ENCODE measurements around the gene LIPK. TPM values are rescaled to one million over a fixed set of nuclear protein-coding genes. Genes with fewer than 3 reads are reported as not detected.
A peak's percentile ranks its signal among the peaks of the same experiment; 100 is the strongest.

Gene LIPK
- polyA plus RNA-seq, 2 of the 4 experiments (the other 2 are of a cell fraction) = 0.05 TPM; not detected in 1

- no peak for FAIRE-seq
- Histone ChIP-seq H3K27ac (no peak overlapping the region), H3K9me3 (no peaks in the 10 kb centered on the region), H3K4me2 (peak overlapping the region; percentile 20; the same call in 1 of the 3 replicates), H3K4me1 (peaks cover 22% of the 10 kb centered on the region), H3K4me3 (no peak overlapping the region)
- ChIA-PET CTCF (interaction anchor here (0.6 to 2.4 kb wide), 8 partner anchors 15 to 381 kb away, joined by 3 to 7 read pairs (median 3); no protein-coding TSS in a partner anchor), POLR2A (no interaction called here)
- DNase-seq (ENCODE audit: low read depth in 1 of 2, low spot score in 1 of 2) = peak; percentile 39 to 57
- peak; percentile 92 to 94 for ATAC-seq
- 50% methylated on average over 2 of the region's 2 CpGs for WGBS (ENCODE audit: missing lambda C conversion rate)
- TF ChIP-seq, protein P1, sequence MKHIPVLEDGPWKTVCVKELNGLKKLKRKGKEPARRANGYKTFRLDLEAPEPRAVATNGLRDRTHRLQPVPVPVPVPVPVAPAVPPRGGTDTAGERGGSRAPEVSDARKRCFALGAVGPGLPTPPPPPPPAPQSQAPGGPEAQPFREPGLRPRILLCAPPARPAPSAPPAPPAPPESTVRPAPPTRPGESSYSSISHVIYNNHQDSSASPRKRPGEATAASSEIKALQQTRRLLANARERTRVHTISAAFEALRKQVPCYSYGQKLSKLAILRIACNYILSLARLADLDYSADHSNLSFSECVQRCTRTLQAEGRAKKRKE (CRISPR knock-in tag; IDR thresholded peaks at IDR 0.05; ENCODE audit: low read depth) = no peak
- TF ChIP-seq KDM1A (IDR thresholded peaks at IDR 0.05; ENCODE audit: low read depth) (no peak), RFX5 (IDR thresholded peaks at IDR 0.05) (no peak), ZNF302 (CRISPR knock-in tag; IDR thresholded peaks at IDR 0.05) (no peak), CBX8 (IDR thresholded peaks at IDR 0.05) (no peak), SREBF2 (IDR thresholded peaks at IDR 0.05) (no peak), FOSL2 (IDR thresholded peaks at IDR 0.05) (no peak), FOSL2 (CRISPR knock-in tag; IDR thresholded peaks at IDR 0.05) (no peak), ESRRA (IDR thresholded peaks at IDR 0.05; ENCODE audit: borderline replicate concordance, low read length) (no peak), RAD21 (conservative IDR thresholded peaks at IDR 0.05 in 1 of 2, IDR thresholded peaks at IDR 0.05 in 1 of 2) (peak; percentile 51 to 64), RNF2 (IDR thresholded peaks at IDR 0.05; ENCODE audit: borderline replicate concordance, low read depth) (no peak), SMC3 (IDR thresholded peaks at IDR 0.05) (peak; percentile 61), ZSCAN20 (CRISPR knock-in tag; IDR thresholded peaks at IDR 0.05) (no peak), POLR2AphosphoS2 (conservative IDR thresholded peaks at IDR 0.05; ENCODE audit: low read length) (no peak), HMGXB4 (CRISPR knock-in tag; IDR thresholded peaks at IDR 0.05; ENCODE audit: borderline replicate concordance) (no peak), BHLHE40 (IDR thresholded peaks at IDR 0.05; ENCODE audit: low read depth, low read length) (no peak), CHD2 (IDR thresholded peaks at IDR 0.05; ENCODE audit: low read length, partially characterized antibody) (no peak), CEBPB (IDR thresholded peaks at IDR 0.05) (no peak), PBX3 (IDR thresholded peaks at IDR 0.05) (no peak)
- TF ChIP-seq, protein P2, sequence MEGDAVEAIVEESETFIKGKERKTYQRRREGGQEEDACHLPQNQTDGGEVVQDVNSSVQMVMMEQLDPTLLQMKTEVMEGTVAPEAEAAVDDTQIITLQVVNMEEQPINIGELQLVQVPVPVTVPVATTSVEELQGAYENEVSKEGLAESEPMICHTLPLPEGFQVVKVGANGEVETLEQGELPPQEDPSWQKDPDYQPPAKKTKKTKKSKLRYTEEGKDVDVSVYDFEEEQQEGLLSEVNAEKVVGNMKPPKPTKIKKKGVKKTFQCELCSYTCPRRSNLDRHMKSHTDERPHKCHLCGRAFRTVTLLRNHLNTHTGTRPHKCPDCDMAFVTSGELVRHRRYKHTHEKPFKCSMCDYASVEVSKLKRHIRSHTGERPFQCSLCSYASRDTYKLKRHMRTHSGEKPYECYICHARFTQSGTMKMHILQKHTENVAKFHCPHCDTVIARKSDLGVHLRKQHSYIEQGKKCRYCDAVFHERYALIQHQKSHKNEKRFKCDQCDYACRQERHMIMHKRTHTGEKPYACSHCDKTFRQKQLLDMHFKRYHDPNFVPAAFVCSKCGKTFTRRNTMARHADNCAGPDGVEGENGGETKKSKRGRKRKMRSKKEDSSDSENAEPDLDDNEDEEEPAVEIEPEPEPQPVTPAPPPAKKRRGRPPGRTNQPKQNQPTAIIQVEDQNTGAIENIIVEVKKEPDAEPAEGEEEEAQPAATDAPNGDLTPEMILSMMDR (IDR thresholded peaks at IDR 0.05) = peak; percentile 54
Measured at GRCh38 chr10:88791924-88792323, 85.9 kb downstream of the LIPK start.

- ATAC-seq (no peak), FAIRE-seq (no peak), DNase-seq (ENCODE audit: low read depth in 1 of 2, low spot score in 1 of 2) (no peak)
- TF ChIP-seq CEBPB (IDR thresholded peaks at IDR 0.05) (peak; percentile 52 to 57; a peak in 3 of 4 replicates), EHF (CRISPR knock-in tag; IDR thresholded peaks at IDR 0.05) (no peak), RARB (CRISPR knock-in tag; IDR thresholded peaks at IDR 0.05) (no peak), TP53 (CRISPR knock-in tag; IDR thresholded peaks at IDR 0.05) (no peak)
- TF ChIP-seq, protein P3, sequence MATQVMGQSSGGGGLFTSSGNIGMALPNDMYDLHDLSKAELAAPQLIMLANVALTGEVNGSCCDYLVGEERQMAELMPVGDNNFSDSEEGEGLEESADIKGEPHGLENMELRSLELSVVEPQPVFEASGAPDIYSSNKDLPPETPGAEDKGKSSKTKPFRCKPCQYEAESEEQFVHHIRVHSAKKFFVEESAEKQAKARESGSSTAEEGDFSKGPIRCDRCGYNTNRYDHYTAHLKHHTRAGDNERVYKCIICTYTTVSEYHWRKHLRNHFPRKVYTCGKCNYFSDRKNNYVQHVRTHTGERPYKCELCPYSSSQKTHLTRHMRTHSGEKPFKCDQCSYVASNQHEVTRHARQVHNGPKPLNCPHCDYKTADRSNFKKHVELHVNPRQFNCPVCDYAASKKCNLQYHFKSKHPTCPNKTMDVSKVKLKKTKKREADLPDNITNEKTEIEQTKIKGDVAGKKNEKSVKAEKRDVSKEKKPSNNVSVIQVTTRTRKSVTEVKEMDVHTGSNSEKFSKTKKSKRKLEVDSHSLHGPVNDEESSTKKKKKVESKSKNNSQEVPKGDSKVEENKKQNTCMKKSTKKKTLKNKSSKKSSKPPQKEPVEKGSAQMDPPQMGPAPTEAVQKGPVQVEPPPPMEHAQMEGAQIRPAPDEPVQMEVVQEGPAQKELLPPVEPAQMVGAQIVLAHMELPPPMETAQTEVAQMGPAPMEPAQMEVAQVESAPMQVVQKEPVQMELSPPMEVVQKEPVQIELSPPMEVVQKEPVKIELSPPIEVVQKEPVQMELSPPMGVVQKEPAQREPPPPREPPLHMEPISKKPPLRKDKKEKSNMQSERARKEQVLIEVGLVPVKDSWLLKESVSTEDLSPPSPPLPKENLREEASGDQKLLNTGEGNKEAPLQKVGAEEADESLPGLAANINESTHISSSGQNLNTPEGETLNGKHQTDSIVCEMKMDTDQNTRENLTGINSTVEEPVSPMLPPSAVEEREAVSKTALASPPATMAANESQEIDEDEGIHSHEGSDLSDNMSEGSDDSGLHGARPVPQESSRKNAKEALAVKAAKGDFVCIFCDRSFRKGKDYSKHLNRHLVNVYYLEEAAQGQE (IDR thresholded peaks at IDR 0.05) = no peak
- peak overlapping the region in 1 of 2 experiments; percentile 70; a peak in 3 of 6 replicates for H3K27ac ChIP-seq
- ChIA-PET CTCF (interaction anchor here (0.6 to 2.4 kb wide), 7 partner anchors 14 to 228 kb away, joined by 3 to 7 read pairs (median 3); no protein-coding TSS in a partner anchor), POLR2A (no interaction called here)
- H3K9me3 ChIP-seq = no peaks in the 10 kb centered on the region
- peaks cover 22% of the 10 kb centered on the region for H3K4me1 ChIP-seq
- 71% methylated on average over 4 of the region's 4 CpGs for WGBS (ENCODE audit: missing lambda C conversion rate)
- H3K4me2 ChIP-seq = peak overlapping the region; percentile 20; the same call in 2 of the 3 replicates
- no peak overlapping the region for H3K4me3 ChIP-seq
Measured at GRCh38 chr10:88792661-88793060, 86.6 kb downstream of the LIPK start.
